HL-60 (cell line): ENCODE data around the gene CLEC19A.

ENCODE experiments used
- POLR2AphosphoS5 ChIP-seq: IDR thresholded peaks from 2 replicates; pipeline ENCODE4 v1.6.1; 2012; ENCODE audit warnings: low read depth
- SPI1 ChIP-seq: IDR thresholded peaks from 2 replicates; pipeline ENCODE4 v1.6.1; 2012; ENCODE audit warnings: low read depth, mild to moderate bottlenecking, borderline replicate concordance
- TF ChIP-seq, protein P1 (sequence below): IDR thresholded peaks from one replicate; pipeline ENCODE4 v1.5.1; 2011; ENCODE audit warnings: low read length, control low read depth, inconsistent platforms; ENCODE audit not compliant: insufficient read depth

DNA sequence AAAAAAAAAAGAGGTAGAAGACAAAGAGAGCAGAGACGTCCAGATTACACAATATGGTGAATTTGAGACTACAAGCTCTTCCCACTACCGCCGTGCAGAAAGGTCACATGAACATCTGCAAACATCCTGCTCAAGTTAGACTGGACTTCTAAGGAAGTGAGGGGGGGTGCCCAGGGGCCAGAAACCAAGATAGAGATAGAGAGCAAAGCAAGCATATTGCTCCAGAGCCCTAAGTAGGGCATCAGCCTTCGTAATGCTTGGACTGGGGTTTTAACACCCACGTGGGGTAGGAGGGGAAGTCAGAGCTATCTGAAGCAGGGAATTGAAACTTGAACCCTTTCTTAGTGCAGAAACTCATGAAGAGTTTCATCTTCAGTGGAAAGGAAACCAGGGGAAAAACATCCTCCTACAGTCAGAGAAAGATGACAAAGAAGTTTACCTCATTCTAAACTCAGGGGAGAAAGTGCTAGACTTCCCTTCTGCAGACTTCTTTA lies 8.7 kb downstream of the CLEC19A start:
- TF ChIP-seq, protein P1, sequence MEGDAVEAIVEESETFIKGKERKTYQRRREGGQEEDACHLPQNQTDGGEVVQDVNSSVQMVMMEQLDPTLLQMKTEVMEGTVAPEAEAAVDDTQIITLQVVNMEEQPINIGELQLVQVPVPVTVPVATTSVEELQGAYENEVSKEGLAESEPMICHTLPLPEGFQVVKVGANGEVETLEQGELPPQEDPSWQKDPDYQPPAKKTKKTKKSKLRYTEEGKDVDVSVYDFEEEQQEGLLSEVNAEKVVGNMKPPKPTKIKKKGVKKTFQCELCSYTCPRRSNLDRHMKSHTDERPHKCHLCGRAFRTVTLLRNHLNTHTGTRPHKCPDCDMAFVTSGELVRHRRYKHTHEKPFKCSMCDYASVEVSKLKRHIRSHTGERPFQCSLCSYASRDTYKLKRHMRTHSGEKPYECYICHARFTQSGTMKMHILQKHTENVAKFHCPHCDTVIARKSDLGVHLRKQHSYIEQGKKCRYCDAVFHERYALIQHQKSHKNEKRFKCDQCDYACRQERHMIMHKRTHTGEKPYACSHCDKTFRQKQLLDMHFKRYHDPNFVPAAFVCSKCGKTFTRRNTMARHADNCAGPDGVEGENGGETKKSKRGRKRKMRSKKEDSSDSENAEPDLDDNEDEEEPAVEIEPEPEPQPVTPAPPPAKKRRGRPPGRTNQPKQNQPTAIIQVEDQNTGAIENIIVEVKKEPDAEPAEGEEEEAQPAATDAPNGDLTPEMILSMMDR, result no peak
- TF ChIP-seq SPI1 (no peak), POLR2AphosphoS5 (no peak)
